Coronary artery (tissue), 2 donors: Measurements from ENCODE around the gene HELZ.

Source experiments
- DNase-seq: peaks from one replicate; pipeline ENCODE4 v3.0.0-alpha.2; 2017; ENCODE audit warnings: low spot score
- H3K27ac ChIP-seq, 2 donors: fragments of 200-600 bp; sonication (generic); one replicate each; pipeline ENCODE4 v1.5.1; 2016 to 2019
- H3K4me3 ChIP-seq: fragments of 200-600 bp; sonication (generic); 2 replicates; pipeline ENCODE4 v1.5.1; 2016; ENCODE audit warnings: mild to moderate bottlenecking, moderate library complexity
- CTCF ChIP-seq: fragments of 200-600 bp; sonication (generic); IDR thresholded peaks from one replicate; pipeline ENCODE4 v1.5.1; 2019; ENCODE audit warnings: antibody characterized with exemption

Gene HELZ

GRCh38 chr17:67160791-67161190 is 84.2 kb downstream of the HELZ start:
- no peak for DNase-seq
- no peak for TF ChIP-seq CTCF
- H3K4me3 ChIP-seq, result no peak overlapping the region
- no peak overlapping the region for H3K27ac ChIP-seq

- no peak overlapping the region for H3K4me3 ChIP-seq
- H3K27ac ChIP-seq, result no peak overlapping the region
- no peak for DNase-seq
- no peak for TF ChIP-seq CTCF
Measured at GRCh38 chr17:67157732-67158639, 87.0 kb downstream of the HELZ start.

GRCh38 chr17:67156269-67157199 is 88.5 kb downstream of the HELZ start:
- TF ChIP-seq CTCF, result no peak
- H3K4me3 ChIP-seq, result no peak overlapping the region
- DNase-seq, result no peak
- H3K27ac ChIP-seq, result no peak overlapping the region

- H3K27ac ChIP-seq, result no peak overlapping the region
- H3K4me3 ChIP-seq, result no peak overlapping the region
- no peak for TF ChIP-seq CTCF
- DNase-seq, result no peak
Measured at GRCh38 chr17:67152824-67153223, 92.2 kb downstream of the HELZ start.

GRCh38 chr17:67151717-67152116 is 93.3 kb downstream of the HELZ start:
- H3K4me3 ChIP-seq, result no peak overlapping the region
- TF ChIP-seq CTCF, result no peak
- no peak overlapping the region for H3K27ac ChIP-seq
- no peak for DNase-seq

GRCh38 chr17:67150826-67151225 is 94.2 kb downstream of the HELZ start:
- no peak overlapping the region for H3K27ac ChIP-seq
- no peak for TF ChIP-seq CTCF
- H3K4me3 ChIP-seq, result no peak overlapping the region
- DNase-seq, result no peak
